Fibroblast of lung (primary cell): ENCODE data around the gene ADORA2B. TPM values are rescaled to one million over a fixed set of nuclear protein-coding genes. Genes with fewer than 3 reads are reported as not detected.
"Not testable (repeated sequence)": the region's sequence is repeated elsewhere in the genome, so short reads cannot be mapped to it uniquely, and the experiment has no call there.

ENCODE experiments used
- DNase-seq, 2 donors: peaks; one replicate each; pipeline versions ENCODE4 v3.0.0 to v3.0.0-alpha.2; 2010; ENCODE audit warnings: low read depth in 2 of 2
- H2AFZ ChIP-seq: 2 replicates; pipeline ENCODE4 v1.5.1; 2012; ENCODE audit warnings: low read length, control low read depth, inconsistent platforms
- H3K27ac ChIP-seq: 2 replicates; pipeline ENCODE4 v1.5.1; 2011; ENCODE audit warnings: low read length, control low read depth; ENCODE audit not compliant: insufficient read depth
- H3K27me3 ChIP-seq: 2 replicates; pipeline ENCODE4 v1.5.1; 2011; ENCODE audit warnings: mild to moderate bottlenecking, low read length; ENCODE audit not compliant: control insufficient read depth, insufficient read depth
- H3K36me3 ChIP-seq: 2 replicates; pipeline ENCODE4 v1.5.1; 2011; ENCODE audit warnings: low read length; ENCODE audit not compliant: control insufficient read depth, insufficient read depth
- H3K4me1 ChIP-seq: 2 replicates; pipeline ENCODE4 v1.5.1; 2011; ENCODE audit warnings: low read length; ENCODE audit not compliant: control insufficient read depth, insufficient read depth; ENCODE audit errors: extremely low read depth
- H3K4me2 ChIP-seq: 2 replicates; pipeline ENCODE4 v1.5.1; 2011; ENCODE audit warnings: low read length, control low read depth; ENCODE audit not compliant: insufficient read depth; ENCODE audit errors: extremely low read depth
- H3K4me3 ChIP-seq, 4 experiments: fragments of 200-600 bp in 1 of 4; sonication (generic) in 1 of 4; replicated peaks in 1 of 4; 2 replicates each; pipeline ENCODE4 v1.5.1; 2011 to 2016; ENCODE audit warnings: low read length in 4 of 4, low read depth in 3 of 4, mild to moderate bottlenecking in 3 of 4, control low read depth in 2 of 4, inconsistent platforms in 1 of 4, mixed read lengths in 1 of 4; ENCODE audit not compliant: insufficient read depth in 1 of 4; ENCODE audit errors: control extremely low read depth in 1 of 4
- H3K79me2 ChIP-seq: 2 replicates; pipeline ENCODE4 v1.5.1; 2012; ENCODE audit warnings: mild to moderate bottlenecking, low read length, inconsistent platforms; ENCODE audit not compliant: control insufficient read depth, insufficient read depth
- H3K9ac ChIP-seq: 2 replicates; pipeline ENCODE4 v1.5.1; 2011; ENCODE audit warnings: mild to moderate bottlenecking, low read length, control low read depth; ENCODE audit not compliant: insufficient read depth
- H3K9me3 ChIP-seq: 2 replicates; pipeline ENCODE4 v1.5.1; 2012; ENCODE audit warnings: low read depth, low read length; ENCODE audit not compliant: control insufficient read depth, insufficient read depth
- H4K20me1 ChIP-seq: 2 replicates; pipeline ENCODE4 v1.5.1; 2011; ENCODE audit warnings: low read length; ENCODE audit not compliant: control insufficient read depth, insufficient read depth; ENCODE audit errors: extremely low read depth
- CTCF ChIP-seq, 2 donors: IDR thresholded peaks in 1 of 2; conservative IDR thresholded peaks in 1 of 2; 1 replicate in 1 of 2; 2 replicates in 1 of 2; pipeline ENCODE4 v1.5.1; 2011 to 2012; ENCODE audit warnings: low read length in 2 of 2, control low read depth in 1 of 2, inconsistent platforms in 1 of 2, low read depth in 1 of 2, mild to moderate bottlenecking in 1 of 2
- EZH2 ChIP-seq: IDR thresholded peaks from 2 replicates; pipeline ENCODE4 v1.5.1; 2012; ENCODE audit warnings: low read length, control low read depth, mild to moderate bottlenecking; ENCODE audit errors: missing control alignments
- polyA plus RNA-seq, 2 donors: library from polyadenylated mRNA; depleted of rRNA in 1 of 2; stranded (reverse) in 1 of 2; unstranded in 1 of 2; fragments of >200 nt; gene quantifications; 2 replicates each; pipeline ENCODE4 v1.2.1, GENCODE V29; 2011 to 2012; ENCODE audit warnings: missing spikeins in 1 of 2
- total RNA-seq: library from RNA; depleted of rRNA; stranded (reverse); fragments of >200 nt; gene quantifications from 2 replicates; pipeline ENCODE4 v1.2.1, GENCODE V29; 2014

ADORA2B gene
- total and polyA plus RNA-seq, 2 donors (not counting 1 experiment from before 2014, with no cell fraction given): 3.1 to 17.2 TPM

DNA sequence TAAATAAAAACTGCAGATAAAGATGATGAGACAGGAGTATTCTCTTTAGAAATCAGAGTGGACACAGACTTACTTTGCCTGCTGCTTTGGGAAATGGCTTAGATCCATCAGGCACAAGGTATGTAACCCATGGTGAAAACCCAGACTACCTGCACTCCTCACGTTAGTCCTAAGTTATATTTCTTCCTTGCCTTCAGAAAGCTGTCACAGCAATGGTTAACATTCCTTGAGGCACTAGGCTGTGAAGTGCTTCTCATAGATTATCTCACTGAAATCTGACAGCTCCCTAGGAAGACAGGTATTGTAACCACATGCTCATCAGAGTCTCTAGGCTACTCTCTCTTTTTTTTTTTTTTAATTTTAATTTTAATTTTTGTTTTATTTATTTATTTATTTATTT is 33.7 kb downstream of the ADORA2B start:
- Histone ChIP-seq H3K4me1 (peaks cover 2% of the 10 kb centered on the region), H4K20me1 (no peaks in the 10 kb centered on the region), H3K4me2 (no peak overlapping the region), H3K79me2 (no peaks in the 10 kb centered on the region), H3K9ac (no peak overlapping the region), H3K4me3 (no peak overlapping the region), H3K36me3 (peaks cover 2% of the 10 kb centered on the region), H3K9me3 (no peaks in the 10 kb centered on the region), H3K27me3 (no peaks in the 10 kb centered on the region), H3K27ac (no peak overlapping the region), H2AFZ (no peak overlapping the region)
- no peak for TF ChIP-seq CTCF (conservative IDR thresholded peaks at IDR 0.05 in 1 of 2, IDR thresholded peaks at IDR 0.05 in 1 of 2; ENCODE audit: low read depth in 1 of 2, low read length in 2 of 2)
- TF ChIP-seq EZH2: no peak
- no peak for DNase-seq

GRCh38 chr17:15979013-15979412 is 34.1 kb downstream of the ADORA2B start:
- H4K20me1 ChIP-seq, H3K9me3 ChIP-seq, H3K4me1 ChIP-seq, H3K27ac ChIP-seq, H3K27me3 ChIP-seq, H3K4me3 ChIP-seq, H3K9ac ChIP-seq, H3K36me3 ChIP-seq, H2AFZ ChIP-seq, DNase-seq, H3K4me2 ChIP-seq, H3K79me2 ChIP-seq: not testable (repeated sequence)

GRCh38 chr17:15981208-15981607 is 36.3 kb downstream of the ADORA2B start:
- Histone ChIP-seq H3K9ac (no peak overlapping the region), H3K4me2 (no peak overlapping the region), H3K27ac (no peak overlapping the region), H3K4me1 (peaks cover 2% of the 10 kb centered on the region), H2AFZ (no peak overlapping the region), H4K20me1 (no peaks in the 10 kb centered on the region), H3K4me3 (no peak overlapping the region), H3K27me3 (no peaks in the 10 kb centered on the region), H3K9me3 (no peaks in the 10 kb centered on the region), H3K79me2 (no peaks in the 10 kb centered on the region), H3K36me3 (peaks cover 2% of the 10 kb centered on the region)
- TF ChIP-seq CTCF (conservative IDR thresholded peaks at IDR 0.05 in 1 of 2, IDR thresholded peaks at IDR 0.05 in 1 of 2; ENCODE audit: low read depth in 1 of 2, low read length in 2 of 2) (no peak), EZH2 (no peak)
- no peak for DNase-seq
